GM18519 (cell line): Measurements from ENCODE around the gene FAH.
"Not testable (repeated sequence)": the region's sequence is repeated elsewhere in the genome, so short reads cannot be mapped to it uniquely, and the experiment has no call there.

Experiments used
- ATAC-seq: cut with Tn5 transposase; IDR thresholded peaks from one replicate; pipeline ENCODE4 v1.9.1; 2021; ENCODE audit warnings: mild to moderate bottlenecking, moderate library complexity; ENCODE audit not compliant: unreplicated experiment, low FRiP score

The FAH gene

GRCh38 chr15:80152896-80153876, at the start of gene FAH:
FAH (plus strand) TSS chr15:80152999; CDS start chr15:80153055, 56 bp downstream.
- ATAC-seq = no peak

GRCh38 chr15:80105193-80105592, 47.6 kb upstream of the FAH start:
- no peak for ATAC-seq

- no peak for ATAC-seq
These were observed 47.2 kb upstream of the FAH start for GRCh38 chr15:80105595-80105994.

DNA sequence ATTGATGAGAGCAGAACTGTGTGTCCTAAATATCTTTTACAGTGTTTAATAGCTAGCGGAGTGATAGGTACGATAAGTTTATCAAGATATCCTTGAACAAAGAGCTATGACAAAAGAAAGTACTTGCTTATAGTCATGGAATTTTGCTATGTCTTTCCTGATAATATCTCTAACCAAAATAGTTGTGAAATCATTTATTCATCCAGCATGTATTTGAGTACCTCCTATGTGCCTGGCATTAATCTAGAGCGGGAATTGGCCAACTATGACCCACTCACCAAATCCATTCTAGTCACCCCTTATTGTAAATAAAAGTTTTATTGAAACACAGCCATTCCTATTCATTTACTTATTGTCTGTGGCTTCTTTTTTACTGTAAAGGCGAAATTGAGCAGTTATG, 46.7 kb upstream of the FAH start:
- no peak for ATAC-seq

DNA sequence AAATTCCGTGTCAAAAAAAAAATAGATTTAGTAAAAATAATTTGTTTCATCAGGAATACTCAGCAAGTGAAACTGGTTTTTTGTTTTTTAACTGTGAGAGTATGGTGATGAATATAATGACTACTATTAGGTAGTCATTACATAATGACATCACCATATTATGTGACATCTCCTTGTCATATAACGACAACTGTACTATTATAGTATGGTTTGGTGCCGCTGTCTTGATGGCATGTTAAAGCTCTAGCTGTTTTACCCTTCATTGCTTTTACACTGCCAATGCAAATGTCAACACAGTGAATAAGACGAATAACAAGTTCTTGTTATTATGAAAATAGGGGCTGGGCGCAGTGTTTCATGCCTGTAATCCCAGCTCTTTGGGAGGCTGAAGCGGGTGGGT, 45.6 kb upstream of the FAH start:
- no peak for ATAC-seq

DNA sequence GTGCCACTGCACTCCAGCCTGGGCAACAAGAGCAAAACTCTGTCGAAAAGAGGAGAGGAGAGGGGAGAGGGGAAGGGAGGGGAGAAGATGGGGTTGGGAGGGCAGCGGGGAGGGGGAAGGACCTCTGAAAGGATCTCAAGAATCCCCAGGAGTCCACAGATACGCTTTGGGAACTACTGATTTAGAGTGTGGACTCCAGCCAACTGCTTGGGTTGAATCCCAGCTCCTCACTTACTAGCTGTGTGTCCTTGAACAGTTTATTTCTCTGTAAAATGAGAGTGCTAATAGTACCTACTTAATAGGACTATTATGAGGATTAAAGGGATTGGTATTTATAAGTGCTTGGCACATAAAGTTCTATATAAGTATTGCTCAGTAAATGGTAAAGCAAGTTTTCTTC, 45.0 kb upstream of the FAH start:
- ATAC-seq = no peak

GRCh38 chr15:80109388-80109787, 43.4 kb upstream of the FAH start:
- no peak for ATAC-seq

GRCh38 chr15:80110920-80111319, 41.9 kb upstream of the FAH start:
- no peak for ATAC-seq

DNA sequence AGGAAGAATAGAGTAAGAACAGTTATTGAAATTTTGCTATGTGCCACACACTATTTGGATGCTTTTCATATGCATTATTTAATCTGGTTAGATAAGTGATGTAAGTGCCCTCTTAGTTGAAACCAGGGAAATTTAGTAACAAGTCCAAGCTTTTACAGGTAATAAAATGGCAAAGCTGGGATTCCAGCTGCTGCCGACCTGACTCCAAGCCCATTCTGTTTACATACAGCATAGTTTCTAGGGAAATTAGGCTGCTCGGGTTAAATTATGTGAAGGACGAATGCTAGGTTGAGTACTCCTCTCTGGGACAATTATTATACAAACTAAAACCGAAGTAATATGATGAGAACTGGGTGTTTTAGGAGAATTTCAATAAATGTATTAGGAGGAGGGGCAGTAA, 38.7 kb upstream of the FAH start:
- no peak for ATAC-seq

DNA sequence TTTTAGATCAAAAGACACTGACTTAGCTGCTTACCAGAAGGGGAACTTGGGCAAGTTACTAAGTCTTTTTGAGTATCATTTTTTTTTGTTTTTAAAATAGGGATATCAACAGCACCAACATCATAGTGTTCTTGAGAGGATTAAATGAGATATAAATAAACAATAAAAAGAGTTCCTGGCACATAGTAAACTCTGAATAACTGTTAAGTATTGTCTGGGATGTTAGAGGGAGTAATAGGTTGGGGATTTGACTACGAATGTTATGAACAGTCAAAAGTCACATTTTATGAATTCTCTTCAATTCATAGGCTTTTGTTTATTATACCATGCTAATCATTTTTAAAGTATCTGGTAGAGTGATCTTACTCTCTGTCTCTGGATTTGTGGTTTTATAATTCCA, 37.8 kb upstream of the FAH start:
- ATAC-seq = no peak

GRCh38 chr15:80118956-80119355, 33.8 kb upstream of the FAH start:
- no peak for ATAC-seq

GRCh38 chr15:80120636-80121035, 32.2 kb upstream of the FAH start:
- no peak for ATAC-seq

DNA sequence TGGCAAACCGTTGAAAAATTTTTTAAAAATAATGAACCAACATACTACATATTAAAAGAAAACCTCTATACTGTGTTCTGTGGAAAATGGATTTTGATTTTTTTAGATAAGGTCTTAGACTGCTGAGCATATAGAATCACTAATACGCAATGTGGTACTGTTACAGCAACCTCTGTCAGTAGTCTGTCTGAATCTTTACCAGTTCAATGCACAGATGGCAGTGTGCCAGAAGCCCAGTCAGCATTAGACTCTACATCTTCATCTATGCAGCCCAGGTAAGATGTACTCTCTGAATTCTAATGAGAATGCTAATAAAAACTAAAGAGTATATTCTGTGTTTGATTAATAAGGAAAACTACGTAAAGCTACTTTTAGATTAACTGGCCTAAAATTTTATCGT, 31.3 kb upstream of the FAH start:
- no peak for ATAC-seq

- no peak for ATAC-seq
These were observed 29.8 kb upstream of the FAH start for GRCh38 chr15:80123034-80123433.

GRCh38 chr15:80127253-80127652, 25.5 kb upstream of the FAH start:
- not testable (repeated sequence) for ATAC-seq

DNA sequence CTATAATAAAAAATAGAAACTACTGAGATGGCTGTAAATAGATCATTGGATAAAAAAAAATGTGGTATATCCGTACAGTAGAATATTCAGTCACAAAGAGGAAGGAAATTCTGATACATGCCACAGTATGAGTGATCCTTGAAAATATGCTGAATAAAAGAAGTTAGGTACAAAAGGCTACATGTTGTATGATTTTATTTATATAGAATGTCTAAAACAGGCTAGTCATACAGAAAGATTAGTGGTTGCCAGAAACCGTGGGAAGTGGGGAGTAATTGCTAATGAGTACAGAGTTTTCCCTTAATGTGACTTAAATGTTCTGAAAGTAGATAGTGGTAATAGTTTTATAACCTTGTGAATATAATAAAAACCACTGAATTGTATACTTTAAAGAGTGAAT, 24.9 kb upstream of the FAH start:
- ATAC-seq = no peak

- ATAC-seq = no peak
These were observed 20.4 kb upstream of the FAH start for GRCh38 chr15:80132382-80132781.

- no peak for ATAC-seq
These were observed 15.9 kb upstream of the FAH start for GRCh38 chr15:80136854-80137253.

GRCh38 chr15:80138961-80139360, 13.8 kb upstream of the FAH start:
- no peak for ATAC-seq

DNA sequence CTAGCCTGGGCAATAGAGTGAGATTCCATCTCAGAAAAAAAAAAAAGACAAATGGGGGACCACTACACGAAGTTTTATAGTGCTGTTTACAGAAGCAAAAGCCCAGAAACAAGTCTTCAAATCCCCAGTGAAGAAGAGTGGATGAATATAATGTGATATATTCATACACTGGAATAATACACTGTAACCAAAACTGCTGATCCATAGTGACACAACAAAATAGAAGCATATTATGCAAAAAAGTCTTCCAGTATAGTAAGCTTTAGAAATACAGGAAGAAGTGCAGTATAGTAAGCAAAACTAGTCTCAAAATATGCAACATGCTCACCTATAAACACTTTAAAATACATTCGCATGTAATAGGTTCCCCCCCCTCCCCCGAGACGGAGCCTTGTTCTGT, 11.9 kb upstream of the FAH start:
- ATAC-seq = no peak

- no peak for ATAC-seq
These were observed 10.7 kb upstream of the FAH start for GRCh38 chr15:80141916-80142598.

GRCh38 chr15:80142646-80143045, 10.2 kb upstream of the FAH start:
- ATAC-seq = no peak
